OCI-LY7 (cell line): ENCODE measurements around the gene TALDO1. TPM values are rescaled to one million over a fixed set of nuclear protein-coding genes. Genes with fewer than 3 reads are reported as not detected.
A peak's percentile ranks its signal among the peaks of the same experiment; 100 is the strongest.

ENCODE experiments used
- BruUV-seq: library from RNA; stranded (reverse); fragments of 400-500 nt; replicated peaks from 2 replicates; lab custom pipeline; 2021; lab: Mats Ljungman, UMichigan
- CTCF ChIA-PET: fragments of 300-600 bp; sonication (Branson Sonifier 250); formaldehyde crosslinking; loops from one replicate; lab custom pipeline; 2022; ENCODE audit warnings: antibody characterized with exemption; ENCODE audit not compliant: unreplicated experiment; lab: Charles Lee
- POLR2A ChIA-PET: fragments of 300-600 bp; sonication (Branson Sonifier 250); formaldehyde crosslinking; loops from one replicate; lab custom pipeline; 2022; ENCODE audit warnings: antibody characterized with exemption; lab: Charles Lee
- DNase-seq: peaks from one replicate; pipeline ENCODE4 v3.0.0-alpha.2; 2015; ENCODE audit warnings: low spot score
- H2AFZ ChIP-seq: fragments of 200-600 bp; sonication (generic), shearing (Covaris generic); 2 replicates; pipeline ENCODE4 v1.6.1; 2014; ENCODE audit warnings: mild to moderate bottlenecking, antibody characterized with exemption, low read length, moderate library complexity
- H3K27ac ChIP-seq: fragments of 200-600 bp; sonication (generic); 2 replicates; pipeline ENCODE4 v1.5.1; 2014; ENCODE audit warnings: mixed run types, low read depth, mild to moderate bottlenecking, moderate library complexity, low read length, inconsistent platforms; ENCODE audit not compliant: poor library complexity, severe bottlenecking
- H3K36me3 ChIP-seq: fragments of 200-600 bp; sonication (generic); 2 replicates; pipeline ENCODE4 v1.6.1; 2014; ENCODE audit warnings: mild to moderate bottlenecking, antibody characterized with exemption, low read length, moderate library complexity, mixed read lengths; ENCODE audit not compliant: insufficient read depth
- H3K4me1 ChIP-seq: fragments of 200-600 bp; sonication (generic); 2 replicates; pipeline ENCODE4 v1.5.1; 2014; ENCODE audit warnings: mild to moderate bottlenecking, low read length; ENCODE audit not compliant: insufficient read depth, poor library complexity, severe bottlenecking
- H3K4me2 ChIP-seq: fragments of 200-600 bp; sonication (generic); 2 replicates; pipeline ENCODE4 v1.6.1; 2014; ENCODE audit warnings: mild to moderate bottlenecking, low read length
- H3K4me3 ChIP-seq: fragments of 200-600 bp; sonication (generic); 2 replicates; pipeline ENCODE4 v1.5.1; 2014; ENCODE audit warnings: mild to moderate bottlenecking, low read depth, low read length; ENCODE audit not compliant: poor library complexity, severe bottlenecking
- H3K79me2 ChIP-seq: fragments of 200-600 bp; sonication (generic); 2 replicates; pipeline ENCODE4 v1.6.1; 2016; ENCODE audit warnings: low read depth, mild to moderate bottlenecking, low read length, moderate library complexity, mixed read lengths; ENCODE audit not compliant: insufficient read depth
- H3K9me2 ChIP-seq: fragments of 200-600 bp; sonication (generic); 2 replicates; pipeline ENCODE4 v1.6.1; 2016; ENCODE audit warnings: mild to moderate bottlenecking, low read length, mixed read lengths; ENCODE audit not compliant: insufficient read depth
- H3K9me3 ChIP-seq: fragments of 200-600 bp; sonication (generic); 2 replicates; pipeline ENCODE4 v1.6.1; 2014; ENCODE audit warnings: mild to moderate bottlenecking, mixed run types, low read length, mixed read lengths
- H4K20me1 ChIP-seq: fragments of 200-600 bp; sonication (generic); 2 replicates; pipeline ENCODE4 v1.6.1; 2014; ENCODE audit warnings: mild to moderate bottlenecking, antibody characterized with exemption, low read length, moderate library complexity, mixed read lengths; ENCODE audit not compliant: insufficient read depth
- EZH2phosphoT487 ChIP-seq: fragments of 200-600 bp; sonication (generic); IDR thresholded peaks from 2 replicates; pipeline ENCODE4 v1.6.1; 2018; ENCODE audit warnings: low read depth, borderline replicate concordance, mild to moderate bottlenecking, mixed run types, antibody characterized with exemption, low read length, moderate library complexity, mixed read lengths
- intact Hi-C: fragments of 100-400 bp; cut with micrococcal nuclease; formaldehyde crosslinking; loops from one replicate; pipeline ENCODE4 v1.10.0; 2022; ENCODE audit not compliant: unreplicated experiment
- total RNA-seq, 2 experiments: library from RNA; depleted of rRNA in 1 of 2; stranded (reverse); fragments of >200 nt in 1 of 2; shearing (Covaris generic) in 1 of 2; gene quantifications; 2 replicates each; pipeline ENCODE4 v1.2.3, GENCODE V29; 2014 to 2022
- TF ChIP-seq, protein P1 (sequence below): fragments of 200-600 bp; sonication (generic); conservative IDR thresholded peaks from 2 replicates; pipeline ENCODE4 v1.5.1; 2014; ENCODE audit warnings: mild to moderate bottlenecking, antibody characterized with exemption, low read length, moderate library complexity, mixed read lengths

The TALDO1 gene
- total RNA-seq, 2 experiments from 2014 or later = 172 to 226 TPM

DNA sequence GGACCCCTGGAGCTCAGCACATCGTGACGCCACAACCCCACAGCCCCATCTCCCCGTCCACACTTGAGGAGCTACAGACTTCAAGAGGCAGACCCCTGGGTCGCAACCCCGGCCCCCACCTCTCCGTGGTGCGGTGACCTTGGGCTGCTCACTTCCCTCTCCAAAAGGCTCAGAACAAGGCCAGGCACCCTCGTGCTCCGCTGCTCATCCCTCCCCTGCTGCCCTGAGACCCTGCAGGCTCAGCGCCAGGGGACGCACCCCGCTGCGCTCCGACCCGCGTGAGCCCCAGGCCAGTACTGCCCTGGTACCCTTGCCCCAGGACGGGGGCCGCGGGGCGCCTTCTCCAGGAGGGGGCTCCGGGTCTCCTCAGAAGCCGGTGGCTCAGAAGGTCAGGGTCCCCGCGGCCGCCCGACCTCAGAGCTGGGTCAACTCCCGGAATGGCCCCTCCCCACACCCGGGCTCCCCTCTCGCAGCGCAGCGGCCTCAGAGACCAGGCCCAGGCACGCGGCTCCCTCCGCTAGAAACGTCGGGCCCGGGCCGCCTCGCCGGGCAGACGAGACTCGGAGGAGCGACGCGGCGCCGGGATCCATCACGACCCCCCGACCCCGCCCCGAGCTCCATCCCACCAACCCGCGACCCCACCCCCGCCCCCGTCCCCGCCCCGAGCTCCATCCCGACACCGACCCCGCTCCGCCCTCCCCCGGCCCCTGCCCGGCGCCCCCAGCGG is 29.5 kb downstream of the TALDO1 start:
- no peak overlapping the region for H2AFZ ChIP-seq

DNA sequence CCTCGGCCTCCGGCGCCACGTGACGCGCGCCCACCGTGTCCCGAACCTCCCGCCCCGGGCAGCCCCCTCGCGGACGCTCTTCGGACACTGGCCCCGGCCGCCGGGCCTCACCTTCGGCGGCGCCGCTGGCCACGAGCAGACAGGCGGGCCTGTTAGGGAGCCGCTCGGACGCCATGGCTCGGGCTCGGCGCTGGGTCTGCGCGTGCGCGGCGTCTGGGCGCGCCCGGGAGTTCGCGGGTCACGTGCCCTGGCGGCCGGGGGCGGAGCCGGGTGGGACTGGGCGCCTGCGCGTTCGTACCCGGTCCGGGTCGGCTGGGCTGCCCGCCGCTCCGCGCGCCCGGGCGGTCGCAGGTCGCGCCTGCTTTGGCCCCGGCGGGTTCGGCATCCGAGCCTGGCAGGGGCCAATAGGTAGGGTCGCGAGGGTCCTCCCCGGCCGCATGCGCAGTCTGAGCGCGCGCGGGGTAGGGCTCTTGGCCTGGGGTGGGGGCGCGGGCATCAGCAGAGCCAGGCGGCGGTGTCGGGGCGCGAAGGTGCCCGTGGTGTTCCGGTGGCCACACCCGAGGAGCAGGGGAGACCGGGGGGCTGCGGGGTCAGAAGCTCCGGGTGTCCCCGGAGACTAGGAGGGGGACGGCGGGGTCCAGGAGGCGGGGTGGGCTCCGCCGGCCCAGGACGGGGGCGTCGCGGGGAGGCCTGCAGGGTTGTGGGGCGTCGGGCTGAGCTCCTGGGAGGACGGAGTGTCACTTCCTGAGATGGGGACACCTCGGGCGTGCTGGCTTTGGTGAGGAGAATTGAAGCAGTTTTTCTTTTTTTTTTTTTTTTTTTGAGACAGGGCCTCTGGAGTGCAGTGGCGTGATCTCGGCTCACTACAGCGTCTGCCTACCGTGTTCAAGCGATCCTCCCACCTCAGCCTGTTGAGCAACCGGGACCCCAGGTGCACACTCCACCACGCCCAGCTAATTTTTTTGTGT is 30.3 kb downstream of the TALDO1 start, which contains the start of gene GATD1:
GATD1 (minus strand) TSS at position 200 of the 968 bp plus-strand sequence; CDS start at position 175, 25 bp downstream.
- intact Hi-C loops = loop anchor here (2.0 kb wide), 1 partner anchor 19 kb away; no protein-coding TSS in a partner anchor
- peak; percentile 93 for DNase-seq
- H3K27ac ChIP-seq = peak within 1 kb of the TSS; percentile 57
- BruUV-seq = no TSS peak
- no peaks in the 10 kb centered on the region for H3K9me3 ChIP-seq
- no peaks in the 10 kb centered on the region for H3K9me2 ChIP-seq
- H3K4me3 ChIP-seq = peak within 1 kb of the TSS; percentile 95
- peak within 1 kb of the TSS; percentile 71; the same call in 1 of the 2 replicates for H2AFZ ChIP-seq
- TF ChIP-seq EZH2phosphoT487 = no peak
- TF ChIP-seq, protein P1, sequence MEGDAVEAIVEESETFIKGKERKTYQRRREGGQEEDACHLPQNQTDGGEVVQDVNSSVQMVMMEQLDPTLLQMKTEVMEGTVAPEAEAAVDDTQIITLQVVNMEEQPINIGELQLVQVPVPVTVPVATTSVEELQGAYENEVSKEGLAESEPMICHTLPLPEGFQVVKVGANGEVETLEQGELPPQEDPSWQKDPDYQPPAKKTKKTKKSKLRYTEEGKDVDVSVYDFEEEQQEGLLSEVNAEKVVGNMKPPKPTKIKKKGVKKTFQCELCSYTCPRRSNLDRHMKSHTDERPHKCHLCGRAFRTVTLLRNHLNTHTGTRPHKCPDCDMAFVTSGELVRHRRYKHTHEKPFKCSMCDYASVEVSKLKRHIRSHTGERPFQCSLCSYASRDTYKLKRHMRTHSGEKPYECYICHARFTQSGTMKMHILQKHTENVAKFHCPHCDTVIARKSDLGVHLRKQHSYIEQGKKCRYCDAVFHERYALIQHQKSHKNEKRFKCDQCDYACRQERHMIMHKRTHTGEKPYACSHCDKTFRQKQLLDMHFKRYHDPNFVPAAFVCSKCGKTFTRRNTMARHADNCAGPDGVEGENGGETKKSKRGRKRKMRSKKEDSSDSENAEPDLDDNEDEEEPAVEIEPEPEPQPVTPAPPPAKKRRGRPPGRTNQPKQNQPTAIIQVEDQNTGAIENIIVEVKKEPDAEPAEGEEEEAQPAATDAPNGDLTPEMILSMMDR = no peak
- peaks cover 32% of the 10 kb centered on the region for H3K79me2 ChIP-seq
- peak within 1 kb of the TSS; percentile 90 for H3K4me2 ChIP-seq
- no peaks in the 10 kb centered on the region for H4K20me1 ChIP-seq
- CTCF ChIA-PET = no interaction called here
- POLR2A ChIA-PET = interaction anchor here (0.6 to 2.2 kb wide), 5 partner anchors 13 to 148 kb away, joined by 3 to 9 read pairs (median 5); partner anchors contain the start of genes CEND1, DEAF1 and TALDO1
- H3K36me3 ChIP-seq = peaks cover 24% of the 10 kb centered on the region; the same call in 1 of the 2 replicates
- H3K4me1 ChIP-seq = peaks cover 22% of the 10 kb centered on the region

More for the DNA sequence above, 29.5 kb downstream of the TALDO1 start:
- Histone ChIP-seq H3K4me1 (peaks cover 22% of the 10 kb centered on the region), H3K9me2 (no peaks in the 10 kb centered on the region), H4K20me1 (no peaks in the 10 kb centered on the region), H3K4me3 (peak overlapping the region; percentile 95), H3K4me2 (peak overlapping the region; percentile 90), H3K79me2 (peaks cover 32% of the 10 kb centered on the region), H3K27ac (peak overlapping the region; percentile 57), H3K9me3 (no peaks in the 10 kb centered on the region), H3K36me3 (peaks cover 33% of the 10 kb centered on the region)
- peak; percentile 71 for DNase-seq
- POLR2A ChIA-PET = interaction anchor here (0.6 to 2.2 kb wide), 5 partner anchors 20 to 148 kb away, joined by 3 to 9 read pairs (median 5); partner anchors contain the start of genes DEAF1 and TALDO1
- intact Hi-C loops = loop anchor here (1.0 to 2.0 kb wide), 2 partner anchors 20 to 29 kb away; partner anchors contain the start of gene TALDO1
- BruUV-seq = no TSS peak
- CTCF ChIA-PET = interaction anchor here (0.6 to 1.2 kb wide), 2 partner anchors 29 to 116 kb away, joined by 3 read pairs; no protein-coding TSS in a partner anchor
- no peak for TF ChIP-seq EZH2phosphoT487
- TF ChIP-seq, protein P1 = peak; percentile 31; the same call in 1 of the 2 replicates
